K562 (cell line): Measurements from ENCODE around the gene LENEP. TPM values are rescaled to one million over a fixed set of nuclear protein-coding genes. Genes with fewer than 3 reads are reported as not detected.

ENCODE experiments used
- CEBPG ChIP-seq, 3 experiments: fragments of 200-800 bp in 1 of 3; sonication (Bioruptor generic) in 1 of 3; sonication (generic) in 1 of 3; formaldehyde crosslinking in 1 of 3; IDR thresholded peaks in 2 of 3; conservative IDR thresholded peaks in 1 of 3; 2 replicates each; pipeline versions ENCODE4 v1.6.1 to v1.8.0; 2016 to 2022; ENCODE audit warnings: missing compliant biosample characterization in 2 of 3, missing genetic modification characterization in 2 of 3, mild to moderate bottlenecking in 1 of 3, missing genetic modification reagents in 1 of 3
- HMGN3 ChIP-seq: IDR thresholded peaks from 2 replicates; pipeline ENCODE4 v1.6.1; 2011; ENCODE audit warnings: borderline replicate concordance, low read depth, mild to moderate bottlenecking, mixed read lengths, low read length; ENCODE audit not compliant: insufficient read length; ENCODE audit errors: extremely low read depth
- LCOR ChIP-seq: sonication (generic); formaldehyde crosslinking; IDR thresholded peaks from 2 replicates; pipeline ENCODE4 v1.8.0; 2022; ENCODE audit warnings: mild to moderate bottlenecking, missing genetic modification reagents
- MCM5 ChIP-seq: fragments of 450-650 bp; IDR thresholded peaks from 2 replicates; pipeline ENCODE4 v1.6.1; 2016; ENCODE audit warnings: low read depth
- MTA3 ChIP-seq: fragments of 450-650 bp; formaldehyde crosslinking; IDR thresholded peaks from 2 replicates; pipeline ENCODE4 v1.6.1; 2017; ENCODE audit warnings: mild to moderate bottlenecking, borderline replicate concordance
- SMAD3 ChIP-seq: fragments of 450-650 bp; formaldehyde crosslinking; conservative IDR thresholded peaks from 2 replicates; pipeline ENCODE4 v1.4.0; 2020; ENCODE audit warnings: mild to moderate bottlenecking
- TARDBP ChIP-seq: fragments of 450-650 bp; IDR thresholded peaks from 2 replicates; pipeline ENCODE4 v1.6.1; 2016
- TBL1XR1 ChIP-seq, 2 experiments: IDR thresholded peaks; 2 replicates each; pipeline ENCODE4 v1.6.1; 2012; ENCODE audit warnings: improper control_type of control experiment in 2 of 2, low read length in 2 of 2, mild to moderate bottlenecking in 1 of 2
- TOE1 ChIP-seq, 2 experiments: fragments of 450-650 bp in 1 of 2; sonication (generic) in 1 of 2; formaldehyde crosslinking in 1 of 2; IDR thresholded peaks; 2 replicates each; pipeline versions ENCODE4 v1.7.1 to v1.8.0; 2016 to 2022; ENCODE audit warnings: borderline replicate concordance in 2 of 2, mild to moderate bottlenecking in 2 of 2, antibody characterized with exemption in 1 of 2, inconsistent platforms in 1 of 2, low read depth in 1 of 2, missing genetic modification reagents in 1 of 2, moderate library complexity in 1 of 2
- TRIM24 ChIP-seq, 2 experiments: fragments of 450-650 bp; IDR thresholded peaks; 2 replicates each; pipeline ENCODE4 v1.6.1; 2016
- ZNF589 ChIP-seq: fragments of 200-800 bp; sonication (Bioruptor generic); IDR thresholded peaks from 2 replicates; pipeline ENCODE4 v1.6.1; 2016; ENCODE audit warnings: low read depth, missing genetic modification characterization, missing compliant biosample characterization
- ZNF668 ChIP-seq: fragments of 250-450 bp; sonication (Bioruptor Pico); IDR thresholded peaks from 2 replicates; pipeline ENCODE4 v1.8.0; 2022; ENCODE audit warnings: mild to moderate bottlenecking, inconsistent platforms
- polyA plus RNA-seq, 8 experiments: library from polyadenylated mRNA; depleted of rRNA in 4 of 8; stranded (reverse) in 5 of 8; unstranded in 3 of 8; fragments of >200 nt; fragmentation: Nextera tagmentation in 2 of 8; fragmentation: Illumina TruSeq in 1 of 8; extraction: Ambion mirVana in 2 of 8; extraction: Trizol in 1 of 8; gene quantifications; 2 replicates each; pipeline versions ENCODE4 v1.2.1 to v1.2.3, GENCODE V29; 2011 to 2014; ENCODE audit warnings: inconsistent platforms in 1 of 8, missing spikeins in 1 of 8
- total RNA-seq, 7 experiments: library from RNA; depleted of rRNA in 6 of 7; stranded (reverse); fragments of >200 nt in 6 of 7; fragmentation: Illumina TruSeq in 2 of 7; extraction: Trizol in 2 of 7; gene quantifications; 2 replicates each; pipeline versions ENCODE4 v1.2.1 to v1.2.3, GENCODE V29; 2011 to 2021; ENCODE audit warnings: low replicate concordance in 1 of 7
- TF ChIP-seq, protein P1 (sequence below): fragments of 450-650 bp; IDR thresholded peaks from 2 replicates; pipeline ENCODE4 v1.7.0; 2016; ENCODE audit warnings: borderline replicate concordance
- TF ChIP-seq, protein P2 (sequence below), 2 experiments: fragments of 450-650 bp in 1 of 2; sonication (generic) in 1 of 2; formaldehyde crosslinking in 1 of 2; IDR thresholded peaks; 2 replicates each; pipeline versions ENCODE4 v1.7.1 to v1.9.0; 2016 to 2022; ENCODE audit warnings: inconsistent platforms in 1 of 2, mild to moderate bottlenecking in 1 of 2, missing genetic modification reagents in 1 of 2

The LENEP gene
- total and polyA plus RNA-seq, 9 of the 15 experiments (the other 6 are each of a cell fraction or from before 2014, with no cell fraction given) = 0.23 to 0.87 (median 0.67) TPM; not detected in 5

DNA sequence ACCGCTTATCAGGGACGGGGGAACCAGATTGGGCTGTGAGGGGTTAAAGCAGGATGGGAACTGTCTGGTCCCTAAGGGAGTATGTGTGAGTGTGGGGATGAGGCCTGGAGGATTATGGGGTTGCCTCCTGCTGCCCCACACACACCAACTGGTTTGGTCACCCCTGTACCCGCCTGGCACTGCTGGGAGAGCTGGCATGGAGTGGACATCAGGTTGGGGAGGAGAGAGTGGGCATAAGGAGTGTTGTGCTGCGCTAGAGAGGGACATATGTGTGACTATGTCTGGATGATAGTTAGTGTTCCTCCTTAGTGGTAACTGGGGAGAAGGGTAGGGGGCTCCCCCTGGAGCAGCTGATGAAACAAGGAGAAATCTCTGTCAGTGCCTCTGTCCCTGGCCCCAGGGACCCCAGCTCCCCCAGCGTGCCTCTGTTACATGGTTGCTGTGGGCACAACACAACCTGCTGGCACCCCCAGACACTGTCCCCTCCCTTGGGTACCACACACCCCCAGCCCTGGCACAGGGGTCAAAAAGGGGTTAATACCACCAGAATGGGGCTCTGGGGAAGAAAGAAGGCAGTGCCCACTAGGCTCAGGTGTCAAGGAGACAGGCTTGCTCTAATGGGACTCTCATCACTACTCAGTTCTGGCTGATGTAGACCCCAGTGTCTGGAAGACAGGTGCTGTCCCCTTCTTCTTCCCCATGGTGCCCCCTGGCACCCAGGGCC, 11.1 kb downstream of the LENEP start (continued):
- TF ChIP-seq CEBPG (CRISPR knock-in tag; IDR thresholded peaks at IDR 0.05) (peak; percentile 85), CEBPG (tag; conservative IDR thresholded peaks at IDR 0.05 in 1 of 2, IDR thresholded peaks at IDR 0.05 in 1 of 2) (no peak; a peak in 1 of 4 replicates), TBL1XR1 (IDR thresholded peaks at IDR 0.05; ENCODE audit: low read length in 2 of 2) (no peak), TRIM24 (IDR thresholded peaks at IDR 0.05) (peak in 1 of 2 experiments; percentile 6; a peak in 1 of 4 replicates), HMGN3 (no peak), TARDBP (0 out of 2 replicates have a peak, but pooled peaks have one; percentile 34), MCM5 (no peak), LCOR (CRISPR knock-in tag) (peak; percentile 44; the same call in 1 of the 2 replicates), TOE1 (IDR thresholded peaks at IDR 0.05; ENCODE audit: borderline replicate concordance) (0 out of 2 replicates have a peak, but pooled peaks have one; percentile 38), TOE1 (CRISPR knock-in tag; IDR thresholded peaks at IDR 0.05; ENCODE audit: borderline replicate concordance, low read depth) (no peak), SMAD3 (no peak), MTA3 (0 out of 2 replicates have a peak, but pooled peaks have one; percentile 46), ZNF668 (CRISPR knock-in tag) (no peak), ZNF589 (CRISPR knock-in tag) (peak; percentile 11; the same call in 1 of the 2 replicates)
- TF ChIP-seq, protein P1, sequence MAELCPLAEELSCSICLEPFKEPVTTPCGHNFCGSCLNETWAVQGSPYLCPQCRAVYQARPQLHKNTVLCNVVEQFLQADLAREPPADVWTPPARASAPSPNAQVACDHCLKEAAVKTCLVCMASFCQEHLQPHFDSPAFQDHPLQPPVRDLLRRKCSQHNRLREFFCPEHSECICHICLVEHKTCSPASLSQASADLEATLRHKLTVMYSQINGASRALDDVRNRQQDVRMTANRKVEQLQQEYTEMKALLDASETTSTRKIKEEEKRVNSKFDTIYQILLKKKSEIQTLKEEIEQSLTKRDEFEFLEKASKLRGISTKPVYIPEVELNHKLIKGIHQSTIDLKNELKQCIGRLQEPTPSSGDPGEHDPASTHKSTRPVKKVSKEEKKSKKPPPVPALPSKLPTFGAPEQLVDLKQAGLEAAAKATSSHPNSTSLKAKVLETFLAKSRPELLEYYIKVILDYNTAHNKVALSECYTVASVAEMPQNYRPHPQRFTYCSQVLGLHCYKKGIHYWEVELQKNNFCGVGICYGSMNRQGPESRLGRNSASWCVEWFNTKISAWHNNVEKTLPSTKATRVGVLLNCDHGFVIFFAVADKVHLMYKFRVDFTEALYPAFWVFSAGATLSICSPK = no peak
- TF ChIP-seq, protein P2, sequence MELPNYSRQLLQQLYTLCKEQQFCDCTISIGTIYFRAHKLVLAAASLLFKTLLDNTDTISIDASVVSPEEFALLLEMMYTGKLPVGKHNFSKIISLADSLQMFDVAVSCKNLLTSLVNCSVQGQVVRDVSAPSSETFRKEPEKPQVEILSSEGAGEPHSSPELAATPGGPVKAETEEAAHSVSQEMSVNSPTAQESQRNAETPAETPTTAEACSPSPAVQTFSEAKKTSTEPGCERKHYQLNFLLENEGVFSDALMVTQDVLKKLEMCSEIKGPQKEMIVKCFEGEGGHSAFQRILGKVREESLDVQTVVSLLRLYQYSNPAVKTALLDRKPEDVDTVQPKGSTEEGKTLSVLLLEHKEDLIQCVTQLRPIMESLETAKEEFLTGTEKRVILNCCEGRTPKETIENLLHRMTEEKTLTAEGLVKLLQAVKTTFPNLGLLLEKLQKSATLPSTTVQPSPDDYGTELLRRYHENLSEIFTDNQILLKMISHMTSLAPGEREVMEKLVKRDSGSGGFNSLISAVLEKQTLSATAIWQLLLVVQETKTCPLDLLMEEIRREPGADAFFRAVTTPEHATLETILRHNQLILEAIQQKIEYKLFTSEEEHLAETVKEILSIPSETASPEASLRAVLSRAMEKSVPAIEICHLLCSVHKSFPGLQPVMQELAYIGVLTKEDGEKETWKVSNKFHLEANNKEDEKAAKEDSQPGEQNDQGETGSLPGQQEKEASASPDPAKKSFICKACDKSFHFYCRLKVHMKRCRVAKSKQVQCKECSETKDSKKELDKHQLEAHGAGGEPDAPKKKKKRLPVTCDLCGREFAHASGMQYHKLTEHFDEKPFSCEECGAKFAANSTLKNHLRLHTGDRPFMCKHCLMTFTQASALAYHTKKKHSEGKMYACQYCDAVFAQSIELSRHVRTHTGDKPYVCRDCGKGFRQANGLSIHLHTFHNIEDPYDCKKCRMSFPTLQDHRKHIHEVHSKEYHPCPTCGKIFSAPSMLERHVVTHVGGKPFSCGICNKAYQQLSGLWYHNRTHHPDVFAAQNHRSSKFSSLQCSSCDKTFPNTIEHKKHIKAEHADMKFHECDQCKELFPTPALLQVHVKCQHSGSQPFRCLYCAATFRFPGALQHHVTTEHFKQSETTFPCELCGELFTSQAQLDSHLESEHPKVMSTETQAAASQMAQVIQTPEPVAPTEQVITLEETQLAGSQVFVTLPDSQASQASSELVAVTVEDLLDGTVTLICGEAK (IDR thresholded peaks at IDR 0.05) = peak; percentile 49
- TF ChIP-seq, protein P2 (CRISPR knock-in tag; IDR thresholded peaks at IDR 0.05) = no peak
